EH (cell line): Measurements from ENCODE around the gene ACTR3.
"Not testable (repeated sequence)": the region's sequence is repeated elsewhere in the genome, so short reads cannot be mapped to it uniquely, and the experiment has no call there.

Experiments used
- DNase-seq: peaks from one replicate; pipeline ENCODE4 v3.0.0-alpha.2; 2015; ENCODE audit warnings: low read depth

The ACTR3 gene

DNA sequence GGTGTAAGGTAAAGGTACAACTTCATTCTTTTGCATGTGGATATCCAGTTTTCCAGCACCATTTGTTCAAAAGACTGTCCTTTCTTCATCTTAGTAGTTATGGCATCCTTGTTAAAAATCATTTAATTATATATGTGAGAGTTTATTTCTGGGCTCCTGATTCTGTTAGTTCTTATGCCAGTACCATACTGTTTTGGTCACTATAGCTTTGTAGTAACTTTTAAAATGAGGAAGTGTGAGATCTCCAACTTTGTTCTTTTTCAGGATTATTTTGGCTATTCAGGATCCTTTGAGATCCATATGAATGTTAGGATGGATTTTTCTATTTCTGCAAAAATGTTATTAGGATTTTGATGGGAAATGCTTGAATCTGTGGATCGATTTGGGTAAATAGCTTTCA is 16.8 kb downstream of the ACTR3 start:
- no peak for DNase-seq

DNA sequence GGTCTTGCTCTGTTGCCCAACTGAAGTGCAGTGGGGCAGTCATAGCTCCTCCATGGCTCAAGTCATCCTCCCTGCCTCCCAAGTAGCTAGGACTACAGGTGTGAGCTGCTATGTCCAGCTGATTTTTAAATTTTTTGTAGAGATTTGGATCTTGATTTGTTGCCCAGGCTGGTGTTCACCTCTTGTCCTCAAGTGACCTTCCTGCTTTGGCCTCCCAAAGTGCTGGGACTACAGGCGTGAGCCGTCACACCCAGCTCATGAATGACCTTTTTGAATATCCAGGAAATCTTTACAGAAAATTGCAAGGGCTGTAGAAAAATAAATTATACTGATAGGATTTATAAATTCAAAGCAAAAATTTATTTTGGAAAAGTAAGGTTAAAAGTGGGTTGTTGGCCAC is 17.4 kb downstream of the ACTR3 start:
- DNase-seq: no peak

GRCh38 chr2:113910110-113910717 is 20.3 kb downstream of the ACTR3 start:
- no peak for DNase-seq

- DNase-seq: no peak
These were observed 21.2 kb downstream of the ACTR3 start for GRCh38 chr2:113910967-113911678.

GRCh38 chr2:113915082-113915819 is 25.4 kb downstream of the ACTR3 start:
- DNase-seq: no peak

GRCh38 chr2:113918229-113918628 is 28.3 kb downstream of the ACTR3 start:
- DNase-seq: no peak

DNA sequence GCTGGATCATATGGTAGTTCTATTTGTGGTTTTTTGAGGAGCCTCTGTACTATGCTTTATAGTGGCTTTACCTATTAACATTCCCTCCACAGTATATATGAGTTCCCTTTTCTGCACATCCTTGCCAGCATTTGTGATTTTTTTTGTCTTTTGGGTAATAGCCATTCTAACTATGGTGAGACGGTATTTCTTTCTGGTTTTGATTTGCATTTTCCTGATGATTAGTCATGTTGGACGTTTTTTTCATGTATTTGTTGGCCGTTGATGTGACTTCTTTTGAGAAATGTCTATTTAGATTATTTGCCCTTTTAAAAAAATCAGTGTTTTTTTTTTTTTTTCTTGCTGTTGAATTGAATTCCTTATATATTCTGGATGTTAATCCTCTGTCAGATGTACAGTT is 31.1 kb downstream of the ACTR3 start:
- DNase-seq: no peak

DNA sequence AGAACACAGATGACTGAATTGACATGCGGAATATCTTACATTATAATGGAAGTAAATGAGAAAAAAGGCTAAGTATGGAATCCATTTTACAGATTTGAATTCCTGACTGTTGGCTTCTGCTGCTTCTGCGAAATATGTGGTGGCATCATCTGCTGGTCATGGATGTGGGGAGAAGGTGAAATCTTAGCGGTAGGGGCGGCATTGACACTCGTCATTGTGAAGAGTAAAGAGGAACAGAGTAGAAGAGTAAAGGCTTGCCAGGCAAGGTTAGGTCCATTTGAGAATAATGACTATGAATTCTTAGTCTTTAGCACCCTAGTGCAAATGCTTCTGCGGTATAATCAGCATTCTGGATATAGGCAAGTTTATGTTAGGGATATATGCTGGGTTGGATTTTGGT is 32.4 kb downstream of the ACTR3 start:
- no peak for DNase-seq

DNA sequence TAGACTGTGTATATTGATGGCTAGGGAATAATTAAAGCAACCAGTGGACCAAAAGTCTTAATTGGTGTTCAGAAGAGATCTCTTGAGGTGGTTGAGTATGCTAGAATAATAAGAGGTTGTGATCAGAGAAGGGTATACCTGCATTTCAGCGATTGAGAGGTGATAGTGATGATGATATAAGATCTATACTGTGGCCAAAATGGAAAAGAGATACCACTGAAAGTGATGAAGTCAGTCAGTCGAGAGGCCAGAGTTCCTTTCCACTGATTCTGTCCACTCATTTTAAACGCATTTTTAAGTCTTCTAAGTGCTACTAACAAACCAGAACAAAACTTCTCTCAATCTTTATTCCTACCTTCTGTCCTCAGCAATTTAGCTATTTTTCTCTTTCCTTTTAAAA is 32.9 kb downstream of the ACTR3 start:
- no peak for DNase-seq

GRCh38 chr2:113925884-113926283 is 36.0 kb downstream of the ACTR3 start:
- no peak for DNase-seq

DNA sequence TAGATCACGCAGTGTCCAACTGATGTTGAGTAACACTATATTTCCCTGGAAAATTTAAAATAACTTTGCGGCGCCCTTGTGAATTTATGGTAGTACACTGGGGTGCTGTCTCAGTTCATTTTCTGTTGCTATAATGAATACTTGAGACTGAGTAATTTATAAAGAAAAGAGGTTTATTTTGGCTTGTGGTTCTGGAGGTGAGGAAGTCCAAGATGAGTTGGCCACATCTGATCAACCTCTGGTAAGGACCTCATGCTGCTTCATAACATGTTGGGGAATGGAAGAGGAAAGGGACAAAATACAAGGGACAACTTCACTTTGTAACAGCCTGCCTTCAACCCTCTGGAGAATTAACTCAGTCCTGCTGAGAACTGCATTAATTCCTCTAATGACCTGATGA is 36.4 kb downstream of the ACTR3 start:
- no peak for DNase-seq

DNA sequence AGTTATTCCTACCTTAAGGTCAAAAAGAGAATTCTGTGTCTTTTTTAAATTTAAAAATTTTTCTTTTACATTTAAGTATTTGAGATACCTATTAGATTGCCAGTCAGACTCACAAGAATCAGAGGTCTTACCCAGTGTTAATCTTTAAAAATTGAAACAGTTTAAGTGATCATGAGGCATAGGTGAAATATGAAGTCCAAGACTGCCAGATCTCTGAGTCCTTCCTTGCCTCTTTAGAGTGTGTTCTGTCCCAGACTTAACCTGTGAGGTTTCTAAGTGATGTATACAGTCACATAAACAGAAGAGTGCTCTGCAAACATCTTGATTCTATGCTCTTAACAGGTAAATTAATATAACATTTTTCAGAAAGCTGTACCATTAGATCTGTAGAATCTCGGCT is 40.6 kb downstream of the ACTR3 start:
- peak; percentile 21 for DNase-seq

DNA sequence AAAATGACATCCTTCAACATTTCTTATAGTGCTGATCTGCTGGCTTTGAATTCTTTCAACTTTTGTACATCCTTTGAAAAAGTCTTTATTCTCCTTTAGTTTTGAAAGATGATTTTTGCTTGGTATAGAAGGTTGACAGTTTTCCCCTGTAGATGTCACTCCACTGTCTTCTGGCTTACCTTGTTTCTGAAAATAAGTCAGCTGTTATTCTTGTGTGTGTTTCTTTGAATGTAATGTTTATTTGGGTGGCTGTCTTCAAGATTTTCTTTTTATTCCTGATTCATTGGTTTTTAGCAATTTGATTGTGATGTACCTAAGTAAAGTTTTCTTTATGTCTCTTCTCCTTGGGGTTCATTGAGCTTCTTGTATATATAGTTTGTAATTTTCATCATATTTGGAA is 47.6 kb downstream of the ACTR3 start:
- no peak for DNase-seq

GRCh38 chr2:113940891-113941290 is 51.0 kb downstream of the ACTR3 start:
- peak; percentile 38 for DNase-seq

DNA sequence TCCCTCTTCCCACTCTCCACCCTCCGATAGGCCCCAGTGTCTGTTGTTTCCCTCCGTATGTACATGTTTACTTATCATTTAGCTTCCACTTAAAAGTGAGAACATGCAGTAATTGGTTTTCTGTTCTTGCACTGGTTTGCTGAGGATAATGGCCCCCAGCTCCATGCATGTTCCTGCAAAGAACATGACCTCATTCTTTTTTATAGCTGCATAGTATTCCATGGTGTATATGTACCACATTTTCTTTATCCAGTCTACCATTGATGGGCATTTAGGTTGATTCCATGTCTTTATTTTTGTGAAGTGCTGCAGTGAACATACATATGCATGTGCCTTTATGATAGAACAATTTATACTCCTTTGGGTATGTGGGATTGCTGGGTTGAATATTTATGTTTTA is 55.9 kb downstream of the ACTR3 start:
- not testable (repeated sequence) for DNase-seq

DNA sequence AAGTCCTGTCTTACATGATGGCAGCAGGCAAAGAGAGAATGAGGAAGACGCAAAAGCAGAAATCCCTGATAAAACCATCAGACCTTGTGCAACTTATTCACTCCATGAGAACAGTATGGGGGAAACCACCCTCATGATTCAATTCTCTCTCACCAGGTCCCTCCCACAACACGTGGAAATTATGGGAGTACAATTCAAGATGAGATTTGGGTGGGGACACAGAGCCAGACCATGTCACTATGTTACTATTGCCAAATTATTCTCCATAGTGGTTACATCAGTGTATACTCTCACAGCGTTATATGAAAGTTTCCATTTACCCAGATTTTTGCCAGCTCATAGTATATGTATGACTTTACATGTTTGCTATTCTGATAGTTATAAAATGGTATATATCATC is 61.0 kb downstream of the ACTR3 start:
- DNase-seq: not testable (repeated sequence)

DNA sequence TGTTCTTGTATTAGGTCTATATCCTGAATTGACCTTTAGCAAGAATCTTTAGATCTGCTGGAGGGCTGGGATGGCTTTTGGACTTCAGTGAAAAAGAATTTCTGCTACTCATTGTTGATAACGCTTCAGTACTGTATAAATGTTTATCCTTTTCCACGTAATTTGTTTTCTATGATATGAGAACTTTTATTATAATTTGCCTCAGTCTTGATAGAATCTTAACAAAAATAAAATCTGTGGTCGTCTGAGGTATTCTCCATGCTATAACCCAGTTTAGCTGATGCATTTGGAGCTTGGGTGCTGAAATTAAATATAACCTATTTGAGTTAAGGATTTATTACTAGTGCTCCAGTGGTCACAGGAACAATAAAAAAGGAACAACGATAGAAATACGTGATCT is 71.1 kb downstream of the ACTR3 start:
- DNase-seq: no peak

DNA sequence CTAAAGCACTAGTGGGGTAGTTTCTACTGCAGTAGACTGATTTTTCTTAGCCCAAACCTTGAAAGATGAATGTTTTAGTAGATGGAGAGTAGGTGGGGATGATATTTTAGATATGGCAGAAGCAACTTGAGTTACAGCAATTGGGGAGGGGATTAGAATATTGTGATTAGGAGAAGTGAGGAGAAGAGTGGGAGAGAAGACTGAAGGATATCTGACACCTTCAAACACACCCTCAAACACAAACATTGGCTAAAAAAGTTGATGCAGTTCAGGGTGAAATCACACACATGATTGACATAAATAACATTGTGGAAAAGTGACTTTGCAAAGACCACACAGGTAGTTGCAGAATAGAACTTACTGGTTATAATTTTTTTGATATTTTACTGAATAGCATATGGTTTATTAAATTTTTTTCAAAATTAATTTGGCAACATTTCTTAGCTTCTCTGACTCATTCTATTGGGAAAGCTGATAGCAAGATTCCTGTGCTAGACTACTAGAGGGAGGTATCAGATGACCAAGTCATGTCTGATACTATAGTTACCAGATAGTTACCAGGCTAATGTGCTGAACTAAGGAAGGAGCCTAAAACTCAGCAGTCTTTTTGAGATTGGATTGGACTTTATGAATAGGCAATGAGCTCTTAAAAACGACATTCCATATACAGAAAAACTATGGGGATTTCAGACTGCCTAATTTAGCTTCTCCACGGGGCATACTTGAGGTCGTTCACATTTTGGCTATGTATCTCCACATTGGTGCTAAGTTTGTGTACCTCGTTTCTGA is 73.0 kb downstream of the ACTR3 start:
- DNase-seq: peak; percentile 67

- no peak for DNase-seq
These were observed 74.1 kb downstream of the ACTR3 start for GRCh38 chr2:113963965-113964364.

- DNase-seq: no peak
These were observed 74.5 kb downstream of the ACTR3 start for GRCh38 chr2:113964436-113964835.

DNA sequence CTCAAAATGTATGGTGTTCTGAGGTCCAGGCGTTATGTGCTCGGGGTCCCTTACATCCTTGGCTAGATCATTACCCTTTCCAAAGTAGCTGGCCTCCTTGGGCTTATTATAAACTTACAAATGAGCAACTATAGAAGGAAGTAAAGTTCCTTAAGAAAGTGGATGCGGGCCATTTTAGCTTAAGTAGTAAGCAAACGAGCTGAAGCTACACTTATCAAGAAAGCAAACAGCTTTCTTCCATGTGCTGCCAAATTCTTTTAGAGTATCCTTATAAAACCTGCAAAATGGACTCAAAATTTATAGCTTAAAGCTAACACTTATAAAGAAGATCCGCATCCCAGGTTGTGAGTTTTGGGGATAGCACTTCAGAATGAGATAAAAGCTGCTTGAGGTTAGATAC is 75.3 kb downstream of the ACTR3 start:
- DNase-seq: no peak

- peak; percentile 53 for DNase-seq
These were observed 75.8 kb downstream of the ACTR3 start for GRCh38 chr2:113965644-113966043.

GRCh38 chr2:113966171-113966570 is 76.3 kb downstream of the ACTR3 start:
- no peak for DNase-seq
